GM21360 (cell line): ENCODE measurements around the gene PDE6A.
"Not testable (repeated sequence)": the region's sequence is repeated elsewhere in the genome, so short reads cannot be mapped to it uniquely, and the experiment has no call there.

ENCODE experiments used
- ATAC-seq: cut with Tn5 transposase; IDR thresholded peaks from one replicate; pipeline ENCODE4 v1.9.1; 2021; ENCODE audit warnings: mild to moderate bottlenecking, moderate library complexity; ENCODE audit not compliant: unreplicated experiment

PDE6A gene

DNA sequence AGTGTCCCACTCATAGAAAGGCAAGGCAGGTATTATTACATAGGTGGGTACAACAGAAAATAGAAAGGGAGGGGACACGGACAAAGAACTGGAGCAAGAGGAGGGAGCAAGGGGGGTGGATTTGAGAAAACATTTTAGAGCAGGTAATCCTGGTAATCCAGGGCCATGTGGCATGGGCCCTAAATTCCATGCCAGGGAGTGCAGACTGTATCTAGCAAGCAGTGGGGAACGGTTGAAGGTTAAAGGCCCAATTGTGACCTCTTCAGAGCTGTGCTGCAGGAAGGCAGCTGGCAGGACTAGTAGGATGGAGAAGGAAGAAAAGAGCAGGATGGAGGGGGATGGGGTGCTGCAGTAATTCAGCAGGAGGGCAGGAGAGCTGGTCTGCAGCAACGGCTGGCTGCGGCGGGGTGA lies 75.2 kb downstream of the PDE6A start:
- ATAC-seq, result no peak

DNA sequence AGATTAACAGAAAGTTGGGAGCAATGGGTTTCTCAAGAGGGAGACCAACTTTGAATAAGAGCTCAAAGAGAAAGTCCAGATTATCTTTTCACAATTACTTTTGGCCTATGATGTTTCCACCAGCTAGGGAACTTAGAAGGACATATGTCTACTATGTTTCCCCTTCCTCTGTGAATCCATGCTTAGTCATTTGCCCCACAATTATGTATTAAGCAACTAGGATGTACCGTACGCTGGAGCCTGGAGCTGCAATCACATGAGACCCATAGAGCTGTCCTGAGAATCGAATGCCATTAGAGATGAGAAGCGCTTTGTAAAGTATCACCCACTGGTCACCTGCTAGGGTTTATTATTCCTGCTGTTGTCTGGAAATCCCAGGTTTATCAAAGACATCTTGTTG lies 78.8 kb downstream of the PDE6A start:
- no peak for ATAC-seq

DNA sequence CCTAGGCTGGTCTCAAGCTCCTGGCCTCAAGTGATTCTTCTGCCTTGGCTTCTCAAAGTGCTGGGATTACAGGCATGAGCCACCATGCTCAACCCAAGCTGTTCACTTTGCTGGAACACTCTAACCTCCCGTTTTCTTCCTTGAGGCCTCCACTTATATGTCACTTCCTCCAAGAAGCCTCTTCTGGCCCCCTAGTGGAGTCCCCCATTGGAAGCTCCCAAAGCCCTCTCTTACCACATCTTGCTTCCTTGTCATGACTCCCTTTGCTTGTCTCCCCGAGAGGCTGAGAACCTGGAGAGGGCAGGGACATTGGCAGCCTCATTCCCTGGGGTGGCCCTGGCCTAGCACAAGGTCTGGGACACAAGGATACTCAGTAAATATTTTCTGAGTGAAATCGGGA lies 80.8 kb downstream of the PDE6A start:
- no peak for ATAC-seq

DNA sequence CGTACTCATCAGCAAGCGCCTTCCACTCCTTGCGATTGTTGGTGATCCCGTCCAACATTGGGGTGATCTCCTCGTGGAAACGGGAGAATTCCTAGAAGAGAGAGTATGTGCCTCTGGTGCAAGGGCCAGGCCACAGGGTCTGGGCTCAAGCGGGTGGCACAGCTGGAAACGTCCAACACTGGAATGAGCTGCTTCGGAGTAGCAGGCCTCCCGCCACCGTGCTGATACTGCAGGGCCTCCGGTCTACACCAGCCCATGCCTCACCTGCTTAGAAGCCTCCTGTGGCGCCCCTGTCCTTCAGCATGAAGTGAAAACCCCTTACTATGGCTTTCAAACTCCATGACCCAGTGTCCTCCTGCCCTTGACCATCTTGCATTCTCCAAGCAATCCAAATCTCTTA lies 81.4 kb downstream of the PDE6A start:
- no peak for ATAC-seq

DNA sequence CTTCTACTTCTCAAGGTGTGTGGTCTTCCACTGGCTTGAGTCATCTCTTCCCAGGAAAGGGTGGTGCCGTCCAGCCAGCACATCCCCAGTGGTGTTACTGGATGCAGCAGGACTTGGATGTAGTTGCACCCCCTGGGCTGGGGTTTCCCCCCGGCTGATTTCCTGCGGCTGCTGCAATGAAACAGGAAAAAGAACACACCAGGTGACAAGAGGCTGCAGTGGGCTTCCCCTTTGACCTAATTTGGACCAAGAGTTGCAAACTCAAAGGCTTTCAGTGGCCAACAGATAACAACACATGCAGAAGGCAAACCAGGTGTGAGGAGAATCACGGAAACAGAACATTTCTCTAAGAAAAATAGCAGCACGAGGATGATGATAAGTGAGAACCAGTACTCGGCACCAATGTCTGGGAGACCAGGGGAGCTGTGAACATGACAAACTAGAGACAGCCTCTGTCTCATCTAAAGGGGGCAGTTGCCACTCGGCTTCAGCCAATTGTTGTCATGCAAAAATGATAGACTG lies 83.7 kb downstream of the PDE6A start:
- ATAC-seq, result peak; percentile 66

DNA sequence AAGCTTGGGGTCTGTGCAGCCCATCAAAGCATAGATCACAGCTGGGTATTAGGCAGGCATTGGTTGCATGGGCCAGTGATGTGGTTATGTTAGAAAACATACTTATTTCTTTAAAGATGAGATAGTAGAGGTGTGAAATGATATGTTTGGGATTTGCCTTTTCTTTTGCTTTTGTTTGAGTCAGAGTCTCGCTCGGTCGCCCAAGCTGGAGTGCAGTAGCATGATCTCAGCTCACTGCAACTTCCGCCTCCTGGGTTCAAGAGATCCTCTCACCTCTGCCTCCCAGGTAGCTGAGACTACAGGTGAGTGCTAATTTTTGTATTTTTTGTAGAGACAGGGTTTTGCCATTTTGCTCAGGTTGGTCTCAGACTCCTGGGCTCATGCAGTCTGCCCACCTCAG lies 84.8 kb downstream of the PDE6A start:
- ATAC-seq, result no peak

DNA sequence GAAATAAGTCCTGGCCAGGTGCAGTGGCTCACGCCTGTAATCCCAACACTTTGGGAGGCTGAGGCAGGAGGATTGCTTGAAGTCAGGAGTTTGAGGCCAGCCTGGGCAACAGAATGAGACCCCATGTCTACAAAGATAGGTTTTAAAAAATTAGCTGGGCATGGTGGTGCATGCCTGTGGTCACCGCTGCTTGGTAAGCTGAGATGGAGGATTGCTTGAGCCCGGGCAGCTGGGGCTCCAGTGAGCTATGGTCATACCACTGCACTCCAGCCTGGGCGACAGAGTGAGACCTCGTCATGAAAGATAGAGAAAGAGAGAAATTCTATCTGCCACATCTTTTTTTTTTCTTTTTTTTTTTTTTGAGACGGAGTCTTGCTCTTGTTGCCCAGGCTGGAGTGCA lies 86.1 kb downstream of the PDE6A start:
- not testable (repeated sequence) for ATAC-seq

DNA sequence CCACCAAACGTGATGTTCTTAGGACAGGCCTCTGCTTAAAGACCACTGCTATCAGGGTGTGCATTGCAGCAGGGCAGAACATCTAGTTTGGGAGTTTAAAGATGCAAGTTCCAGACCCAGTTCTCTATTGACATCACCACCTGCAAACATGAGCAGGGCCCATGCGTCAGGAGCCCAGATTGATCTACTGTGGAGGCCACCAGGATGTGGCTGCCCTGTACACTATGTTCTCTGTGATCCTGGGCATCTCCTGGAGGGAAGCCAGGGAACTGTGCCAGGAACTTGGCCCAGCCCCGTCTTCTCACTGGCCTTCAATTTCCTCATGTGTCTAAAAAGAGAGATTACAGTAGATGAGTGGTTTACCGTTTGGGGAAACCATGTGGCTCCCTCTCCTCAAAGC lies 87.1 kb downstream of the PDE6A start:
- no peak for ATAC-seq

DNA sequence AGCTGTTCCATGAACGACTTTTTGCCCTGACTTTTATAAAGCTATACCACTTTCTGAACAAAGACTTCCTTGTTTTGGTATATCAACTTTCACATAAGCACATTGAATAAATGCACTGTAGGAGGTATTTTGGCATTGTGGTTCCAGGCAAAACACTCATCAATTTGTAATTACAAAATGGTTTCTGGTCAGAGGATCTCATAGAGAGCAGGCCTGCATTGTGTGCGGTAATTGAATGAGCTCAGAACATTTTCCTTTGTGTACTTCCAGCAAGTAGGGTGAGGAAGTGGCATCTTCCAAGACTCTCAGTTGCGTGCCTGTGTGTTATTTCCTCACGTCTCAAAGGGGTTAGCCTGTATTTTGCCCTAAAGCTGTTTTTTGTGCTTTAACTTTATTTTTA lies 89.2 kb downstream of the PDE6A start:
- ATAC-seq, result no peak

DNA sequence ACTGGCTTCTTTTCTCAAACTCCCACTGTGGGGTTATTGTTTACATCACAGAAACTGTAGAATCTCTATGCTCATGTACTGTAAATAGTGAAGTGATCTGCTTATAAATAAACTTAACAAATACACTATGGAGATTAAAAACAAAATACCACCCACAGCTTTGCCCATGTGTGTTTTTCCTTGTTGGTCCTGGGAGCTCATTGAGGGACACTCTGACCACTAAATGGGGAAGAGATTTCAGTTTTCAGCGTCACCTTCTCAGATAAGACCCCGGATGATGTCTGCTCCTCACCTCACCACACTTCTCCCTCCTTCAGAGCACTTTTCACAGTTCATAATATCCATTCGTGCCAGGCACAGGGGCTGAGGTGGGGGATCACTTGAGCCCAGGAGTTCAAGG lies 89.7 kb downstream of the PDE6A start:
- ATAC-seq, result no peak

DNA sequence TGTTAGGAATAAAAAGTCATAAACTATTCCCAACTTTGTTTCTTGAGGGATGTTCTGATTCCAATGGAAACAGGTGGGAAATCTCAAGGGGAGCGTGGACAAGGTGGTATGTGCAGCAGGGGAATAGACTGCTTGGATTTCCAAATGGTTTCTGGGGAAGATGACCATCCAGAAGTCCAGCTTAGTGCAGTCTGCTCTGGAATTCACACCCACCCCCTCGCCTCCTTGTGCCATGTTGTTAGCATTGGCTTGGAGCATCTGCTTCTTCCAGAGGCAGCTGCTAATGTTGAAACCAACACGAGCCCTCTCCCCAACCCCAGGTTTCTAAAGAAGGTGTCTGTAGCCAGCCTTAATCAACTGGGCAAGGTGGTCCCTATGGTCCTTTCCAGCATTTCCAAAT lies 90.9 kb downstream of the PDE6A start:
- ATAC-seq, result no peak

DNA sequence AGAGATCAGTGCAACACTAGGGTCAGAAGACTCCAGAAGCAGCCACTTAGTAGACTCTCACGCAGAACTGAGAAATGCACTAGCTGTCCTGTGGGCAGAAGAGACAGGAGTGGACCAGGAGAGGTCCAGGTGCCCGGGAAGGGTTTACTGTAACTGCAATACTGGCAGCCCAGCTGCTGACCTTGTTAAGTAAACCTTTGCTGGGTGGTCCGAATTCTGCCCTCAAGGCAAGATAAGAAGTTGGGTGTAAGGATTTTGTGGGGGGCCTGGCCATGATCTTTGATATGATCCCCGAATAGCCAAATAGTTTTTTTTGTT lies 91.3 kb downstream of the PDE6A start:
- ATAC-seq, result no peak

DNA sequence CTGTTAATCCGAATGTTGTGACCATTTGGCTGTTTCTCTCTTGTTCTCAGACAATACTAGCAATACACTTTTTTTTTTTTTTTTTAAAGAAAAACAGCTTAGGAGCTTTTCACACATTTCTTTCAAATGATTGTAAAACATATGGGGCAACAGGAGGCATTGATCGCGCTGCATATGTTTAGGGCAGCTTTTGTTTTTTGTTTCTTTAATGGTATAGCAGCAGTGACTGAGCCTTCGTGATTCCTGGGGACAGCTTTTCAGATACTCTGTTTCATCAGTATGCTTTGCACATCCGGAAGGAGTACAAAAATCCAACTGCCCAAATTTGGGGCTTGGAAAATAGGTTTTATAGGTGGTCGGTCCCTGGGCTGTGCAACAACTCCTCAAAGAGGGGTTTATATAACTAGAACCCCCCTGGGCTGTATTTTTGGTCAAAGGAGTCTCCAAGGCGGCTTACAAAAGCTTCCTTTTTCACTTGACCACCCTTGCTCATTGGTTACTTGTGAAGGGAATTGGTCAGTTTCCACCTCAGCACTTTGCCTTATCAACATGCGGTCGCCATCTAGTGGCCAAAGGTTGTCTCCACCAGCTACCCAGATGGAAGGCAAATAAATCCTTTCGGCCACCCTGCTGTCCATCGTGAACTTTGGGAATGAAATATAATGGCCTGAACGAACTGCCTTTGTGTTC lies 91.8 kb downstream of the PDE6A start:
- peak; percentile 77 for ATAC-seq

DNA sequence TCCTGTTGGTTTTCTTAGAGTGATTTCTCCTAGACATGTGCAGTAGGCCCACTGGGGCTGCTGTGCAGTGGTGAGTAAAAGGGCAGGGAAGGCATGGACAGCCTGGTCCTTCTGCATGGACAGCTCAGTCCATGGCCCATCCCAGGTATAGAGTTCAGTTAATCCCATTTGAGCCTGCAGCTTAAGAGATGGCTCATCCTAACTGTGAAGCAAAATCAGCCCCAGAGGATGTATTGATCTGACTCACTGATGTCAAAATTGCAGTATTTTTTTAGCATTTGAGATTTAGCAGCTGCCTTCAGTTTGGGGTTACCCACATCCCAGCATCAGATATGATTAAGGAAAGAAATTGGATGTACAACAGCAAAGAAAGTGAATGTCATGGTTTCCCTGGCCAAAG lies 93.4 kb downstream of the PDE6A start:
- ATAC-seq, result no peak

DNA sequence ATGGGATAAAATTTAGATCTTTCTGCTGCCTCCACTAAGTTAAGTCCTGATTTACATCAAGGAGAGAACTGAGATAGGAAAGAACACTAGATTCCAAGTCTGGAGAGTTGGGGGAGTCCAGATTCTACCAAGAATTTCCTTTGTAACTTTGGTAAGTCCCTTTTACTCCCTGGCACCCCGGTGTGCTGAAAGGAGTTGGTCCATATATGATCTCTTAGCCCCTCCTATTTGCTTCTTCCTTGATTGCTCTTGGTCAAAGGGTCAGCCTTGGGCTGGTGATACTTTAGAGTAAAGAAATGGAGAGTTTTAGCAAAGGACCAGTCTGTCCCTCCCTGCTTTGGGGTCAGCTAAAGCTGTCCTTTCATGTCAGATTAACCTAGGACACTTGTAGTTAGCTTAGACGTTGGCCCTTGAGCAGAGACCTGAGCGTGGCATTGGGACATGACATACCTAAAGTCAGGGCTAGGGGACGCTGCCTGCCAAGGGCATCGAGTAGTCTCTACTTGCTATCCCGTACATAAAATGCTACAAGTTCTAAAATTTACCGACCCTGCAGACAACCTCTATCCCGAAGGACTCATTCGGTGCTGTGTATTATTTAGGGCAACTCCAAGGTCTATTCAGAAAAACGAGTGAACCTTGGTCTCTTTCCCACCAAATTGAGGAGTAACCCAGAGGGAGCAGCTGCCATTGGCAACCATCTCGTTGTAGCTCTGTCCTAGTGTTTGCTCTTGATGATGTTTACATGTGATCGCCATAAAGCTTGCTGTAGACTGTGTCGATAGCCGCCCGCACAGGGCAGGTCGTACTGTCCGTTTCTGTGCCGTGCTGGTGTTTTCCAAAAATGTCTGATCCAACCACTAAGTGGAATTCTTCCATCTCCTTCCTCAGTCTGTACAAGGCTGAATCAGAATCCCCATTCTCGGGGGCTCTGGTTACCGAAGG lies 94.4 kb downstream of the PDE6A start:
- no peak for ATAC-seq

DNA sequence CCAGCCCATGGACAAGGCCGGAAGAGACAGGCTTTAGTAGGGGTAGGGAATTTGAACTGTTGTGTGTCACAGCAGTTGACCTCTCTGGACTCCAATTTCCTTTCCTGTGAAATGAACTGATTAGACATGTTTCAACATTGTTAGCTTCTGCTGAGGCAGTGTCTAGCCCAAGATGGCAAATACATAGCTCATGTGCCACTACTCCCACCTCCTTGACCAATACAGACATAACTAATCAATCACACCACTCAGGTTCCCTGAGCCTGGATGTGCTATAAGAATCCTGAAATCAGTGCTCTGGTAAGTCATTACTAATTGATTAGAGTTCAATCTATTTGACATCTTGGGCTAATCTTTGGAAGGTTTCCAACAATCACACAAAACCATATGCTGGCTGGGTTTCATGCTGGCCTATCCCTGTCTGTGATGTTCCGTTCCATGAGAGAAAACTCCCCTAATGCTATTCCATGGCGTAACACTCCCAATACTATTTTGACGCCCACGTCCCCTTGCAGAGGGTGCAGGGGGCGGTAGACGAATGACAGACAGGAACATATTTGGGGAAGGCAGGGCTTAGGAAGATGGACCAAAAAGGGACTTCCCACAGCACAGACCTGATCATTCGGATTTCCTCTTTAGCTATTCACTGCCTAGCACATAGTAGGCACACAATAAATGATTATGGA lies 95.2 kb downstream of the PDE6A start:
- ATAC-seq, result no peak

DNA sequence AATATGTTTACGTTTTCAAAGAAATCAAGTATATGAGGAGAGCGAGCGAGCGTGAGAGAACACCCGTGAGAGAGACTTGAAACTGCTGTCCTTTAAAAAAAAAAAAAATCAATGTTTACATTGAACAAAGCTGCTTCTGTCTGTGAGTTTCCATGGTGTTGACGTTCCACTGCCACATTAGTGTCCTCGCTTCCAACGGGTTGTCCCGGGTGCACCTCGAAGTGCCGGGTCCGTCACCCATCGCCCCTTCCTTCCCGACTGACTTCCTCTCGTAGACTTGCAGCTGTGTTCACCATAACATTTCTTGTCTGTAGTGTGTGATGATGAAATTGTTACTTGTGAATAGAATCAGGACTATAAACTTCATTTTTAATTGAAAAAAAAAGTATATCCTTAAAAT lies 97.0 kb downstream of the PDE6A start:
- no peak for ATAC-seq

DNA sequence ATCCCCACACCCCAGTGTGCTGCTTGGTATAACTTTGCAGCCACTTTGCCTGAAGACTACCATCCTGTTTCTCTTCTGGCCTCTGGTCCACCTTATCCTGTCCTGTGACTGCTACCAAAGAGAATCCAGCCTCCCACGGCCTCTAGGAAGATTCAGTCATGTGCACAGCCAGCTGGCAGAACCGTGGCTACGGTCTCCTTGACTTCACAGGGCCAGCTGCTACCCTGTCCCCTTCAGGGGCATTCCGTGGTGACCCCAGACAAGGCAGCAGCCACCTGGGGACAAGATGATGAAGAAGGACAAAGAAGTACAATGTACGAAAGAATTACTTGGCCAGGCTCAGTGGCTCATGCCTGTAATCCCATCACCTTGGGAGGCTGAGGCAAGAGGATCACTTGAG lies 98.6 kb downstream of the PDE6A start:
- no peak for ATAC-seq

DNA sequence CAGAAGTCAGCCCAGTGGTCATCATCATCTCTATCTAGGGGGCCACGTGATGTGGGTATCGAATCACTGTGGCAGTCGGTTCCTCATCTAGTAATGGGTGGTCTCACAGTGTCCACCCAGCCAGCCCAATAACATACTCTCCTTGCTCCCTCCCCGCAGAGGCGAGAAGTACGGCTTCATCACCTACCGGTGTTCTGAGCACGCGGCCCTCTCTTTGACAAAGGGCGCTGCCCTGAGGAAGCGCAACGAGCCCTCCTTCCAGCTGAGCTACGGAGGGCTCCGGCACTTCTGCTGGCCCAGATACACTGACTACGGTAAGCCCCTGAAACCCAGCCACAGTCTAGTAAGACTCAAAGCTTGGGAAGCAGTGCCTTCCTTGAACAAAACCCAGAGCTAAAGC lies 99.0 kb downstream of the PDE6A start:
- ATAC-seq, result no peak

DNA sequence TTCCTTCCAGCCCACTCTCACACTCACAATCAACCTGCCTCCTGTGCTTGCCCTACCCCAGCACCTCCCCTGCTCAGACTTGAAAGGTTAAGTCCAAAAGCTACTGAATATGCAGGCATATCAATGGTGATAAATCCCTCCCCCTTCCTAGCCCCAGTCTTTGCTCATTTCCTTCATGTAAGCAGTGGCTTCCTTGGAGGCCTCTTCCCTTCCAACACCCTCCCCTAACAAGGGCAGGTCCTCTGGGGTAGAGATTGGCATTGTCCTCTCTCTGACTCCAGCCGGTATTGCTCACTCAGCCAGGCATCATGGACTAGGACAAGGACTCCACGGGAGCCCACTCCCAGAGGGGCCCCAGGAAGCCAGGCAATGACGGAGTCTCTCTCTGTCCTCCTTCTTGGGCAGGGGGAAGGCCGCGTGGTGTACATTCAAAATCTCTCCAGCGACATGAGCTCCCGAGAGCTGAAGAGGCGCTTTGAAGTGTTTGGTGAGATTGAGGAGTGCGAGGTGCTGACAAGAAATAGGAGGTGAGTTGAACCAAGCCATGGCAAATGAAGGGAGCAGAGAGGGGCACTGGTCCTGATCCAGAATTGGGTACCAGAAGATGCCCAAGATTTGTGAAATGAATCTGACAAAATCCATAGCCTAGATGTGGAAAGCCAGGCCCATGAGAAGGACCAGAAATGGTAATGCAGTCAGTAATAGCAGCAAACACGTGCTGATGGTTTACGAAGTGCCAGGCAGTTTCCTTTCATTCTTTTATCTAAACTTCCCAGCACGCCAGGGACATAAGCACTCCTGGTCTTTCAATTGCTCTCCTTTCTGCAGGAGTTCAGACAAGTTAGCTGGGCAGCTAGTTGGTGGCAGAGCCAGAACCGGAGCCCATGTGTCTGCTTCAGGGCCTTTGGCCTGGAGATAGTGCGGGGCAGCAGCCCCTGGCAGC lies 102.5 kb downstream of the PDE6A start:
- no peak for ATAC-seq
